Measurements from ENCODE around the gene ARL4C.

DNA sequence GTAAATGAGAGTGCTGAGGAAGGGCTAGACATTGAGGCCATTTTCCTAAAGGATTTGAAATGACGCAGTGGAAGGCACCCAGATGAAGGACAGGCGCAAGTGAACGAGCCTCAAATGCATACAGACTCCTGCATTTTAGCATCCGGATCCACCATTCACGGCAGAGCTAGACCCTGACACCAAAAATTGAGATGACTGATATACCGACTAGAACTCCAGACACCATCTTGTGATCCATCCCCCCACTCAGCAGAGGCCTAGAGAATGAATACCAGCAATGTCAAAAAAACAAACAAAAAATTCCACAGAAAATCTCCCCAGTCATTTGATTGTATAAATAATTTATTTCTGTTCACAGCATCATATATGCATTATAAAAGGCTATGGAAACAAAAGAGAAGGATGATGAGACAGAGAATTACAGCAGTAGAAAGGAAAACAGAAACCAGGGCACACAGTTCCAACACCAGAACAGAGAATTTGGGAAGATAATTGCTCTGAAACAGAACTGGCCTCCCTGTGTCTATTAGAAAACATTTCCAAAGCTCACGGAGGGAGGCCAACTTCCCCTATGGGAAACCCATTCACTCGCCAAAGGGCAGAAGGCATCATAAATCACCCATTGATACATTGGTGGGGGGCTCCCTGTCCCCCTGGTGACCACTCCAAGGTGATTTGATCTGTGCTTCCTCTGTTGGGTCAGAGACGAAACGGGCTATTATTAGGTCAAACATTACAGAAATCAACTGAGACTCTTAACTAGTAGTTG, 4.0 kb downstream of the ARL4C start:
- TF ChIP-seq, protein P1, sequence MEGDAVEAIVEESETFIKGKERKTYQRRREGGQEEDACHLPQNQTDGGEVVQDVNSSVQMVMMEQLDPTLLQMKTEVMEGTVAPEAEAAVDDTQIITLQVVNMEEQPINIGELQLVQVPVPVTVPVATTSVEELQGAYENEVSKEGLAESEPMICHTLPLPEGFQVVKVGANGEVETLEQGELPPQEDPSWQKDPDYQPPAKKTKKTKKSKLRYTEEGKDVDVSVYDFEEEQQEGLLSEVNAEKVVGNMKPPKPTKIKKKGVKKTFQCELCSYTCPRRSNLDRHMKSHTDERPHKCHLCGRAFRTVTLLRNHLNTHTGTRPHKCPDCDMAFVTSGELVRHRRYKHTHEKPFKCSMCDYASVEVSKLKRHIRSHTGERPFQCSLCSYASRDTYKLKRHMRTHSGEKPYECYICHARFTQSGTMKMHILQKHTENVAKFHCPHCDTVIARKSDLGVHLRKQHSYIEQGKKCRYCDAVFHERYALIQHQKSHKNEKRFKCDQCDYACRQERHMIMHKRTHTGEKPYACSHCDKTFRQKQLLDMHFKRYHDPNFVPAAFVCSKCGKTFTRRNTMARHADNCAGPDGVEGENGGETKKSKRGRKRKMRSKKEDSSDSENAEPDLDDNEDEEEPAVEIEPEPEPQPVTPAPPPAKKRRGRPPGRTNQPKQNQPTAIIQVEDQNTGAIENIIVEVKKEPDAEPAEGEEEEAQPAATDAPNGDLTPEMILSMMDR (IDR thresholded peaks at IDR 0.05): no peak
- no peak for TF ChIP-seq POLR2A (IDR thresholded peaks at IDR 0.05)
